ENCODE measurements around the gene CFAP299.

- TF ChIP-seq EZH2 (IDR thresholded peaks at IDR 0.05; ENCODE audit: borderline replicate concordance, low read depth, low read length, severe bottlenecking) (no peak), POLR2A (IDR thresholded peaks at IDR 0.05; ENCODE audit: low read depth, low read length) (no peak), MAX (IDR thresholded peaks at IDR 0.05; ENCODE audit: insufficient read depth, insufficient read length) (no peak), POLR2AphosphoS5 (IDR thresholded peaks at IDR 0.05; ENCODE audit: insufficient read depth, low read depth, low read length) (no peak)
- TF ChIP-seq, protein P1, sequence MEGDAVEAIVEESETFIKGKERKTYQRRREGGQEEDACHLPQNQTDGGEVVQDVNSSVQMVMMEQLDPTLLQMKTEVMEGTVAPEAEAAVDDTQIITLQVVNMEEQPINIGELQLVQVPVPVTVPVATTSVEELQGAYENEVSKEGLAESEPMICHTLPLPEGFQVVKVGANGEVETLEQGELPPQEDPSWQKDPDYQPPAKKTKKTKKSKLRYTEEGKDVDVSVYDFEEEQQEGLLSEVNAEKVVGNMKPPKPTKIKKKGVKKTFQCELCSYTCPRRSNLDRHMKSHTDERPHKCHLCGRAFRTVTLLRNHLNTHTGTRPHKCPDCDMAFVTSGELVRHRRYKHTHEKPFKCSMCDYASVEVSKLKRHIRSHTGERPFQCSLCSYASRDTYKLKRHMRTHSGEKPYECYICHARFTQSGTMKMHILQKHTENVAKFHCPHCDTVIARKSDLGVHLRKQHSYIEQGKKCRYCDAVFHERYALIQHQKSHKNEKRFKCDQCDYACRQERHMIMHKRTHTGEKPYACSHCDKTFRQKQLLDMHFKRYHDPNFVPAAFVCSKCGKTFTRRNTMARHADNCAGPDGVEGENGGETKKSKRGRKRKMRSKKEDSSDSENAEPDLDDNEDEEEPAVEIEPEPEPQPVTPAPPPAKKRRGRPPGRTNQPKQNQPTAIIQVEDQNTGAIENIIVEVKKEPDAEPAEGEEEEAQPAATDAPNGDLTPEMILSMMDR (IDR thresholded peaks at IDR 0.05; ENCODE audit: extremely low read depth in 1 of 2, insufficient read depth in 1 of 2, low read depth in 1 of 2, low read length in 2 of 2) = no peak
Measured at GRCh38 chr4:80585542-80585941, 250.0 kb downstream of the CFAP299 start.

Measured in endothelial cell of umbilical vein (primary cell).